SK-N-SH (cell line): ENCODE data around the gene FBXL15. TPM values are rescaled to one million over a fixed set of nuclear protein-coding genes. Genes with fewer than 3 reads are reported as not detected.

Source experiments
- CHD2 ChIP-seq: fragments of 150-350 bp; IDR thresholded peaks from 2 replicates; pipeline ENCODE4 v1.6.1; 2018; ENCODE audit warnings: low read length; ENCODE audit not compliant: partially characterized antibody
- ELF1 ChIP-seq: IDR thresholded peaks from 2 replicates; pipeline ENCODE4 v1.4.0; 2012
- EP300 ChIP-seq, 2 experiments: IDR thresholded peaks; 2 replicates each; pipeline versions ENCODE4 v1.4.0 to v1.6.1; 2012; ENCODE audit warnings: borderline replicate concordance in 1 of 2, low read depth in 1 of 2, low read length in 1 of 2
- EZH2phosphoT487 ChIP-seq: fragments of 200-600 bp; sonication (generic); IDR thresholded peaks from 2 replicates; pipeline ENCODE4 v1.6.1; 2017; ENCODE audit warnings: low read depth, mixed run types, mild to moderate bottlenecking, antibody characterized with exemption, moderate library complexity, borderline replicate concordance
- FOSL2 ChIP-seq: IDR thresholded peaks from 2 replicates; pipeline ENCODE4 v1.4.0; 2012; ENCODE audit warnings: low read depth, mild to moderate bottlenecking, moderate library complexity, borderline replicate concordance
- FOXM1 ChIP-seq: IDR thresholded peaks from 2 replicates; pipeline ENCODE4 v1.4.0; 2012; ENCODE audit warnings: low read depth, mild to moderate bottlenecking
- JUND ChIP-seq: IDR thresholded peaks from 2 replicates; pipeline ENCODE4 v1.4.0; 2012
- MEF2A ChIP-seq: IDR thresholded peaks from 2 replicates; pipeline ENCODE4 v1.4.0; 2012; ENCODE audit warnings: low read depth, borderline replicate concordance
- PBX3 ChIP-seq: IDR thresholded peaks from 2 replicates; pipeline ENCODE4; 2012
- RCOR1 ChIP-seq: fragments of 150-350 bp; IDR thresholded peaks from 2 replicates; pipeline ENCODE4 v1.6.1; 2017; ENCODE audit warnings: antibody characterized with exemption, low read length
- RXRA ChIP-seq: IDR thresholded peaks from 2 replicates; pipeline ENCODE4 v1.4.0; 2012; ENCODE audit warnings: low read depth, mild to moderate bottlenecking, borderline replicate concordance
- SIN3A ChIP-seq: IDR thresholded peaks from 2 replicates; pipeline ENCODE4 v1.6.1; 2012; ENCODE audit warnings: low read depth, mild to moderate bottlenecking, low read length, moderate library complexity, borderline replicate concordance
- SMC3 ChIP-seq: IDR thresholded peaks from 2 replicates; pipeline ENCODE4 v1.6.1; 2012; ENCODE audit warnings: low read depth, low read length, improper control_type of control experiment
- TAF1 ChIP-seq: IDR thresholded peaks from 2 replicates; pipeline ENCODE4 v1.6.1; 2012; ENCODE audit warnings: low read depth, mild to moderate bottlenecking, low read length, moderate library complexity, borderline replicate concordance
- TCF12 ChIP-seq: IDR thresholded peaks from 2 replicates; pipeline ENCODE4 v1.4.0; 2012
- TEAD4 ChIP-seq: IDR thresholded peaks from 2 replicates; pipeline ENCODE4 v1.4.0; 2012; ENCODE audit warnings: mild to moderate bottlenecking, borderline replicate concordance; ENCODE audit not compliant: insufficient read depth
- polyA plus RNA-seq, 3 experiments: library from polyadenylated mRNA; depleted of rRNA; stranded (reverse); fragments of >200 nt; gene quantifications; 2 replicates each; pipeline ENCODE4 v1.2.3, GENCODE V29; 2012
- TF ChIP-seq, protein P1 (sequence below): fragments of 150-350 bp; IDR thresholded peaks from 2 replicates; pipeline ENCODE4 v1.6.1; 2017; ENCODE audit warnings: antibody characterized with exemption, low read length, low read depth, borderline replicate concordance
- TF ChIP-seq, protein P2 (sequence below): IDR thresholded peaks from 2 replicates; pipeline ENCODE4 v1.6.1; 2012; ENCODE audit warnings: mild to moderate bottlenecking, low read depth, low read length, moderate library complexity
- TF ChIP-seq, protein P3 (sequence below): fragments of 150-350 bp; IDR thresholded peaks from 2 replicates; pipeline ENCODE4 v1.6.1; 2016; ENCODE audit warnings: mild to moderate bottlenecking, low read depth, low read length

FBXL15 gene
- polyA plus RNA-seq, 1 of the 3 experiments (the other 2 are of a cell fraction), result 17.2 TPM

DNA sequence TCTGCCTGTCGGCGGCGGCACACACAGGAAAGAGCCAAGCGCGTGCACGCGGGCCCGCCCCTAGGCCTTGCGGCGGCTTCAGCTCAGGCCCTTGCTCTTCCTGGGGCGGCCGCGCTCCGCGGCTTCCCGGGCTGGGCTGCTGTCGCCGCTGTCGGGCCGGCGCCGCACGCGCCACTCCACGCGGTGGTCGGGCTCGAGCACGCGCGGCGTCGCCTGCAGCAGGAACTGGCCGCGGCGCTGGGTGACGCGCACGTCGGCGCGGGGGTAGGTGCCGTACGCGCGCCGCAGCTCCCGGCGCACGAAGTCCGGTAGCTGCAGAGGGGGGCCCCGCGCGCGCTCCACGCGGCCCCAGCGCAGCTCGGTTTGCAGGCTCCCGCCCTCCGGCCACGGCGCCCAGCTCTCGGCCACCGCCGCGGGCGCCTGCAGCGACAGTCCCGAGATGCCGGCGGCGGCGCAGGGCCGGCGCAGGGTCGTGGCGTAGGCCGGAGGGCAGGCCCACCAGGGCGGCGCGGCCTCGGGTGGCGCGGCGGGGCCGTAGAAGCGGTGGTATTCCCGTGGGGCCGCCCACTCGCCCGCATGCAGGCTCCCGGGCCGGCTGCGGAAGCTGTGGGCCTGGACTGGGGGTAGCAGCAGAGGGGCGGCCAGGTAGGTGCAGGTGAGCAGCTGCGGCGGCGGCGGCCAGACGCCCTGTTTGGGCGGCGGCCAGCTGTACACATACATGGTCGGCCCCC is 29.9 kb downstream of the FBXL15 start (continued):
- TF ChIP-seq, protein P1, sequence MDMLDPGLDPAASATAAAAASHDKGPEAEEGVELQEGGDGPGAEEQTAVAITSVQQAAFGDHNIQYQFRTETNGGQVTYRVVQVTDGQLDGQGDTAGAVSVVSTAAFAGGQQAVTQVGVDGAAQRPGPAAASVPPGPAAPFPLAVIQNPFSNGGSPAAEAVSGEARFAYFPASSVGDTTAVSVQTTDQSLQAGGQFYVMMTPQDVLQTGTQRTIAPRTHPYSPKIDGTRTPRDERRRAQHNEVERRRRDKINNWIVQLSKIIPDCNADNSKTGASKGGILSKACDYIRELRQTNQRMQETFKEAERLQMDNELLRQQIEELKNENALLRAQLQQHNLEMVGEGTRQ, result no peak
- no peak for TF ChIP-seq EZH2phosphoT487
- no peak for TF ChIP-seq PBX3
- no peak for TF ChIP-seq SMC3
- no peak for TF ChIP-seq RCOR1
- TF ChIP-seq, protein P2, sequence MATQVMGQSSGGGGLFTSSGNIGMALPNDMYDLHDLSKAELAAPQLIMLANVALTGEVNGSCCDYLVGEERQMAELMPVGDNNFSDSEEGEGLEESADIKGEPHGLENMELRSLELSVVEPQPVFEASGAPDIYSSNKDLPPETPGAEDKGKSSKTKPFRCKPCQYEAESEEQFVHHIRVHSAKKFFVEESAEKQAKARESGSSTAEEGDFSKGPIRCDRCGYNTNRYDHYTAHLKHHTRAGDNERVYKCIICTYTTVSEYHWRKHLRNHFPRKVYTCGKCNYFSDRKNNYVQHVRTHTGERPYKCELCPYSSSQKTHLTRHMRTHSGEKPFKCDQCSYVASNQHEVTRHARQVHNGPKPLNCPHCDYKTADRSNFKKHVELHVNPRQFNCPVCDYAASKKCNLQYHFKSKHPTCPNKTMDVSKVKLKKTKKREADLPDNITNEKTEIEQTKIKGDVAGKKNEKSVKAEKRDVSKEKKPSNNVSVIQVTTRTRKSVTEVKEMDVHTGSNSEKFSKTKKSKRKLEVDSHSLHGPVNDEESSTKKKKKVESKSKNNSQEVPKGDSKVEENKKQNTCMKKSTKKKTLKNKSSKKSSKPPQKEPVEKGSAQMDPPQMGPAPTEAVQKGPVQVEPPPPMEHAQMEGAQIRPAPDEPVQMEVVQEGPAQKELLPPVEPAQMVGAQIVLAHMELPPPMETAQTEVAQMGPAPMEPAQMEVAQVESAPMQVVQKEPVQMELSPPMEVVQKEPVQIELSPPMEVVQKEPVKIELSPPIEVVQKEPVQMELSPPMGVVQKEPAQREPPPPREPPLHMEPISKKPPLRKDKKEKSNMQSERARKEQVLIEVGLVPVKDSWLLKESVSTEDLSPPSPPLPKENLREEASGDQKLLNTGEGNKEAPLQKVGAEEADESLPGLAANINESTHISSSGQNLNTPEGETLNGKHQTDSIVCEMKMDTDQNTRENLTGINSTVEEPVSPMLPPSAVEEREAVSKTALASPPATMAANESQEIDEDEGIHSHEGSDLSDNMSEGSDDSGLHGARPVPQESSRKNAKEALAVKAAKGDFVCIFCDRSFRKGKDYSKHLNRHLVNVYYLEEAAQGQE, result no peak
- TF ChIP-seq EP300 (IDR thresholded peaks at IDR 0.05; ENCODE audit: borderline replicate concordance in 1 of 2, low read depth in 1 of 2, low read length in 1 of 2), result no peak
- peak; percentile 26; the same call in 1 of the 2 replicates for TF ChIP-seq SIN3A
- TF ChIP-seq TAF1, result 0 out of 2 replicates have a peak, but pooled peaks have one; percentile 16
- no peak for TF ChIP-seq CHD2
- no peak for TF ChIP-seq RXRA
- TF ChIP-seq ELF1, result no peak
- TF ChIP-seq FOXM1, result no peak
- no peak for TF ChIP-seq TEAD4
- TF ChIP-seq FOSL2, result no peak
- TF ChIP-seq, protein P3, sequence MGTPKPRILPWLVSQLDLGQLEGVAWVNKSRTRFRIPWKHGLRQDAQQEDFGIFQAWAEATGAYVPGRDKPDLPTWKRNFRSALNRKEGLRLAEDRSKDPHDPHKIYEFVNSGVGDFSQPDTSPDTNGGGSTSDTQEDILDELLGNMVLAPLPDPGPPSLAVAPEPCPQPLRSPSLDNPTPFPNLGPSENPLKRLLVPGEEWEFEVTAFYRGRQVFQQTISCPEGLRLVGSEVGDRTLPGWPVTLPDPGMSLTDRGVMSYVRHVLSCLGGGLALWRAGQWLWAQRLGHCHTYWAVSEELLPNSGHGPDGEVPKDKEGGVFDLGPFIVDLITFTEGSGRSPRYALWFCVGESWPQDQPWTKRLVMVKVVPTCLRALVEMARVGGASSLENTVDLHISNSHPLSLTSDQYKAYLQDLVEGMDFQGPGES, result no peak
- TF ChIP-seq TCF12, result no peak
- no peak for TF ChIP-seq JUND
- TF ChIP-seq MEF2A, result no peak
